ENCODE measurements around the gene POLR3G.

DNA sequence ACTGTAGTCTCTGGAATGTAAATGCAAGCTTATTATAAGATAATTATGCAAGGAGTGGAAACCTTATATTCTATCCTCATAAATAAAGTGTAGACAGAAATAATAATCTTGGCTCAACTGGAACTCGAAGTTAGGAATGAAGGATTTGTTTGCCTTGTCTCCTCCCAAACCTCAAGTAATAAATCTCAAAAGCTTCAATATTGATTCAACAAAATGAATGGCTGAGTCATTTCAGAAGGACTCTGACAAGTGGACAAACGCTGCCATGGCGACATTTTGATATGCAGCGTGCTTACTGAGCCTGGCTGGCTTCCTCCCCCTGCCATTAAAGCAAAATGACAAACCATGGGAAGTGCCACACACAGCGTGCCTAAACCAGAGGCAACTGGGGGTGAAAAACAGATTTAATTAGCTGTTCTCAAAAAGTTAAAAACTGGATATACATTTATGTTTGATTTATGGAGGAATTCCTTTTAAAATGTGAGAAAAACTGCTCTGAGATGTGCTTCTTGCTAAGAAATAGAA is 73.5 kb downstream of the POLR3G start:
- TF ChIP-seq YY1 (IDR thresholded peaks at IDR 0.05; ENCODE audit: insufficient read depth, insufficient read length) (no peak), SUZ12 (IDR thresholded peaks at IDR 0.05; ENCODE audit: extremely low read depth, insufficient read depth, insufficient read length) (no peak), ZNF274 (IDR thresholded peaks at IDR 0.05; ENCODE audit: low read depth, low read length) (no peak)
